Raji (cell line): ENCODE data around the gene POLL.

ENCODE experiments used
- POLR2A ChIP-seq: IDR thresholded peaks from 2 replicates; pipeline ENCODE4 v1.6.1; 2011; ENCODE audit warnings: low read depth, low read length, control low read depth; ENCODE audit not compliant: insufficient read depth

POLL gene

DNA sequence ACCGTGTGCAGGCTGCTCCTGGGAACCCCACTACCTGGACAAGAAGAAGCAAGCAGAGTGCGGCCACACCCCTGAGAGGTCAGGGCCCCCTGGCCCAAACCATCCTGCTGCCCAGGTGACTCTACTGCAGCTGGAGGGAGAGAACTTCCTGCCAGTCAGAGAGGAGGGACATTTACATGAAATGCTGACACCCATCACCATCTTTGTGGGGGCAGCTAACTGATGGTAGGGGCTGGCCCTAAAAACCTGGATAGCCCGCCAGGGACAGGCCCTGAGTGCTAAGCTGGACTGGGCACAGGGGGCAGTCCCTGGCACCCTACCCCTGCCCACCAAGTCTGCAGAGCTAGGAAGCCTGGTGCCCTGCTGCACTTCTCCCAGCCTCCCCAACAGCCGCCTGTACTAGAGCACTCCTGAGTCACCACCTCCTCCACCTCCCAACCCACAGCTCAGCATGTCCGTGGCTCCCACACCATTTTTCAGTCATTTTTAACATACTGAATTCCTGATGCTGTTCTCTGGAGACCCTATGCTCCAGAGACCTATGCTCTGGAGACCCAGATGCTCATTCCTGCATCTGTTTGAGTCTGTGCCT lies 27.6 kb upstream of the POLL start:
- no peak for TF ChIP-seq POLR2A

DNA sequence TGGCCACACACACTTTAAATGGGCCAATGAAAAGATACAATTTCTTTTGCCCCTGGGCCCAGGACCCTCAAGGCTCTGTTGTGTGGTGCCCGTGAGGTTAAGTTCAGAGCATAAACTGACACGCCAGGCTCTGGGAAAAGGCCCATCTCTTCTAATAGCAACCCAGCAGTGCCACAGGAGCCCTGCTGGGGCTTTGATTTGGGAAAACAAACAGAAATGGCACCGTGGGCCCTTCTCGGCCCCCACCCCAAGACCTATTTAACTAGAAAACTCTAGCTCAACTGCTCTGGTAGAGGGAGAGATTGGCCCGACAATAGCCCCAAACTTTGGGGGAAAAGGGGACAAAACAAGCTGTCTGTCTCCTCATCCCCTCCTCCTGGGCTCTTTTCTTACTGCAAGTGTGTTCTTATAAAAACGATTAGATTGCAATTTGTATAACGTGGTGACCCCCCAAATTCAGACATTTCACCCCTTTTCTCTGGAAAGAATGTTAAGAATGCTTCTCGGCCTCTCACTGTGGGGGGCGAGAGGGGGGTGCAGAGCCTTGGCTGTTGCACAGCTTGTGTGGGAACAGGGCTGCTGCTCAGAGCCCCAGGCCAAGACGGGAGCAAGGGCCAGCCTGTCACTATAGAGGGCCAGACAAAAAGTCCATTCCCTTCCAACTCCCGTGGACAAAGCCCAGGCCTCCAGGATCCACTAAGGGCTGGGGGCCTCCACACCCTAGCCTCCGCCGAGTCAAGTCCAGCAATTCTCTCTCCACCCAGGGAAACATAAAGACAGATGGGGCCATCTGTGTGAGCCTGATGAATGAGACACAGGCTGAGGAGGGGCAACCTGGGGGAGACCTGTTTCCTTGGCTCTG lies 26.8 kb upstream of the POLL start:
- no peak for TF ChIP-seq POLR2A

DNA sequence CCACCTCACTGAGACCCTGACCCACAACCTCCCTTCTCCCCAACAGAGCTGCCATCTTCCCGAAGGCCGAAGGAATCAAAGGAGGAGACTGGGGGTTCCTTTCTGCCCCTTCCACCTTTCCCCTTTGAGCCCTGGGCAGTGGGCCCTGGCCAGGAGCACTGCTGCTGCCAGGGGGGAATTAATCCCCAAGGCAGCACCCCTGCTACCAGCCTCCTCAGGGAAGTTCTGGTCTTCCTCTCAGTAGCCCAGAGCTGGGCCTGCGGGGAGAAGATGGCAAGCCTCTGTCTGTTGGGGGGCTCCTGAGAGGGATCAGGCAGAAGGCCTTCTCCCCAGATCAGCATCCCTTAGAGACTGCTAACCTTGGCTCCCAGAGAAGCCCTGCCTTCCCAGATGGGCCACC lies 25.6 kb upstream of the POLL start:
- TF ChIP-seq POLR2A = no peak

DNA sequence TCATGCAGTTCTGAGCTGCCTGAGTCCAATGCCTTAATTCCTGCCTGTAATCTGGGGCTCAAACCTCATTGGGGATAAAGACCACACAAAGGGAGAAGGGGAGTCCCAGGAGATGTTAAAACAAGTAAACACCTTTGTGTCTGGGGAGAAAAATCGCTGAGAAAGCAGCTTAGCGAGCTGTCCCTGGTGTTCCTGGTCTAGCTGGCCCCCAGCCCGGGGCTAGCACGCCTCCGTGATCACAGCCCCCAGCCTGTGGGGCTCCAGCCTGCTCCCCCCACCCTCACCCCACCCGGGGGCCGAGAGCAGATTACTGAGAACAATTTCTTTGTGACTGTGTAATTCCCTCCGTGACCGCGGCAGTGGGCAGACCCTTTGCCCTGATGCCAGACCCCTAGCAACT lies 24.8 kb upstream of the POLL start:
- TF ChIP-seq POLR2A = no peak

DNA sequence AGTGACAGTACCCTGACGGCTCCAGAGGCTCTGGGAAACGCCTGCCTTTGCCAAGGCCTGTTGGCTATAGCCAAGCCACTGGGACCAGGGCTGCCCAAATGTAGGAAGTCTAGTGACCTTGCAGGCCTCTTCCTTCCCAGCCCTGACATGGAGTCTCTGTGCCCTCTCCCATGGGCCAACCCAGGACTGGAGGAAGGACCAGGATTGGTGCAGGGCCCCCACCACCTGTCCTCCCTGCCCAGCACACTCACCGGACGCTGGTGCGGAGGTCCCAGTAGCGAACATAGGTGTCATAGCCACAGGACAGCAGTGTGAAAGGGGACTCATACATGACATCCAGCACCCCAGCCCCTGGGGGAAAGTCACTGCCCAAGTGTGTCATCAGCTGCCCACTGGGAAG lies 24.0 kb upstream of the POLL start:
- TF ChIP-seq POLR2A = no peak

DNA sequence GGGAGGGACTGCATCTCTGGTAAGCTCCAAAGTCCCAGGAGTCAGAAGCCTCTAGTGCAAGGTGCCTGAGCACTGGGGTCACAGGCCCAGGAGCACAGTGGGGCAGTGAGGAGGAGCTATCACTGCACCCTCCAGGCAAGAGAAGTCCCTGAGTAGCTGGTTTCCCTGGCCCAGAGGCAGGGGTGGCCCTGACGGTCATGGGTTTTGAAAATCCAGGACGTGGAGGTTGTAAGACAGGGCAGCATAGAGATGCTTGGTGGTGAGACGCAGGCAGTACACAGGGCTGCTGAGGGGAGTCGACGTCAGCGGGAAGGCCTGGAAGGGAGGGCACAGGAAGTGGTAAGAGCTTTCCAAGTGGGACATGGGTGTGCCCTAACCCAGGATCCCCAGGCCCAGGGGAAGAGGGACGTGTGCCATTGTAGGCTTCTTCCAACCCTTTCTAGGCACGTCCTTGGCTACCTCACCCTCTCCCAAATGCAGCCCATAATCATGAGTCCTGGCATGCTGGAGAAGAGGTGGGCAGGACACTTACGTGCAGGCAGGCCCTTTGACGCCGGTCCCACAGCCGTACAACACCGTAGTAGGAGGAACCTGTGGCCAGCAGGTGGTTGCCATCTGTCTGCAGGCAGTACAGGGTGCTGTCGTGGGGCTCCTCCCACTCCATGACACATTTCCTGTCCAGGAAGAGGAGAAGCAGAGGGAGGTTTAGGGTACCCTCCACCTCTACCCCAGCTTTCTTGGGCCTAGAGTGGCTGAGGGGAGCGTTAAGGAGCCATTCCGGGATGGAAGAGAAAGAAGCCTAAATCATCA lies 23.2 kb upstream of the POLL start:
- no peak for TF ChIP-seq POLR2A

DNA sequence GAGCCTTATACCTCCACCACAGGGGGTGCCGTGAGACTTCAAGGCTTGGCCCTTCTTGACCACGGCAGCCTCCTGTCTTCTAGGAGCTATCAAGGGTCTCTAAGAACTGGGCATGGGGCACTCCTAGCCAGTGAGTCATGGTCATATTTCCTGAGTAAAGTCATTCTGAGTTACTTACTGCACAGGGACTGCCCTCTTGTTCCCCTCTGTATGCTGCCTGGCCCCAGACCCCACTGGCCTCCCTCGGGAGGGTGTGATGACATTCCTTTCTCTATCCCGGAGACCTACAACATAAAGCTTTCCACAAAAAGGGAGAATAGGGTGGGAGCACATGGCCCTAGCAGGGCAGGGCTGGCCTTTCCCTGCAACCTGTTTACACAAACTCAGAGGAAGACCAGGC lies 21.4 kb upstream of the POLL start:
- no peak for TF ChIP-seq POLR2A

DNA sequence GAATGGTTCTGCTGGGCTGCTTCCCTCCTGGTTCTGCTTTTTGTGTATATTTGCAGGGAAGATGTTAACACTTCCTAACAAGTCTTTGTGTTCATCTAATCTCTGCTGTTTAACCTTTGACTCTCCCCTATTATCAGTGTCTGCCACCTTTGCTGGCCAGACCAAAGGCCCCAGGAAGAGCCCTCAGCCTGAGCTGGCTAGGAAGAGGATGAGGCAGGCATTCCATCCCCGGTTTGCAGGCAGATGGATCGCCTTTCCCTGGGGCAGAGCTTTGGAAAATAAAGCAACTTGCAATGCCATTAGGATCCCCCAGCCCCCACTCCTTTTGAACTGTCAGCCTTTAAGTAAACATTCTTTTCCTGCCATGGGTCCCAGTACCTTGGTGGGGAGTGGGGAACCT lies 19.1 kb upstream of the POLL start:
- TF ChIP-seq POLR2A = no peak

DNA sequence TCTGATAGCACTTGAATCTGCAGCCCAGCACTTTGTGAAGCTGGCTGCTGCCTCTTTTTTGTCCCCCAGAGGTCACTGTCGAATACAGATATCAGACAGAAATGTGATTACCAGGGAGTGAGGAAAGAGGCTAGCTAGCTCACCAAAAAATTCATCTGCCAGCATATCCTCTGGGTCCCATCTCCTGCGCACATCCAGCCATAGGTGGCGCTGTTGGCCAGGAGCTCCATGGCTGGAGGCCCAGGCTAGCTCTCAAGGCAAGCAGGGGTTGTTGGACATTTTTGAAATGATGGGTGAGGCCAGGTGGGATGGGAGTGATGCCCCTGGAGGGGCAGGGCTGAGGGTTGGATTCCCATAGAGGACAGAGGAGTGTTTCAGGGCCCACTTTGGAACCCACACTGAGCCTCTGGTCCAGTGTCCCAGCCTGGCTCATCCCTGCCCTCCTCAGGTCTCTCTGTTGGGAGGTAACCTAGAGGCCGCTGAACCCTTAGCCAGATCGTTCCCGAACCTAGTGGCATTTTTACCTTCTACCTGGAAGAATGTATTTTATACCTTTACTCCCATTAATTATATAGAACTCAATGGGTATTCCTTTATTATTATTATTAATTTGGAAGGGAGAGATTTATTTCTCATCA lies 14.8 kb upstream of the POLL start:
- no peak for TF ChIP-seq POLR2A

DNA sequence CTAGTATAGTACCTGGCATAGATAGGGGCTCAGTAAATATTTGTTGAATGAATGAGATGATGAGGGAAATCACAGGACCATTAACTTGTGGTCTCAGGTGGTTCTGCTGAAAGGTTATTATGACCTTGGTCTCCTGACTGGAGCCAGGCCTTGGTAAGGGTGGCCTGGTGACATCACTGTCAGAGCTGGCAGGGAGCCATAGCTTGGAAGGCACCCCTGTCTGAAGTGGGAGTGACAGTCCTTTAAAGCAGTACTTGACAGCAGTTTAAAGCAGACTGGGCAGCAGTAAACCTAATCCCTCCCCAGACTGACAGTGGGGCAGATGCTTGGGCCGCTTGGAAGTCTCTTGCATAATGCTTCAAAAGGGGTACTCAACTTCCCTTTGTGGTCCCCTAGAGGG lies 13.5 kb upstream of the POLL start:
- TF ChIP-seq POLR2A = no peak

DNA sequence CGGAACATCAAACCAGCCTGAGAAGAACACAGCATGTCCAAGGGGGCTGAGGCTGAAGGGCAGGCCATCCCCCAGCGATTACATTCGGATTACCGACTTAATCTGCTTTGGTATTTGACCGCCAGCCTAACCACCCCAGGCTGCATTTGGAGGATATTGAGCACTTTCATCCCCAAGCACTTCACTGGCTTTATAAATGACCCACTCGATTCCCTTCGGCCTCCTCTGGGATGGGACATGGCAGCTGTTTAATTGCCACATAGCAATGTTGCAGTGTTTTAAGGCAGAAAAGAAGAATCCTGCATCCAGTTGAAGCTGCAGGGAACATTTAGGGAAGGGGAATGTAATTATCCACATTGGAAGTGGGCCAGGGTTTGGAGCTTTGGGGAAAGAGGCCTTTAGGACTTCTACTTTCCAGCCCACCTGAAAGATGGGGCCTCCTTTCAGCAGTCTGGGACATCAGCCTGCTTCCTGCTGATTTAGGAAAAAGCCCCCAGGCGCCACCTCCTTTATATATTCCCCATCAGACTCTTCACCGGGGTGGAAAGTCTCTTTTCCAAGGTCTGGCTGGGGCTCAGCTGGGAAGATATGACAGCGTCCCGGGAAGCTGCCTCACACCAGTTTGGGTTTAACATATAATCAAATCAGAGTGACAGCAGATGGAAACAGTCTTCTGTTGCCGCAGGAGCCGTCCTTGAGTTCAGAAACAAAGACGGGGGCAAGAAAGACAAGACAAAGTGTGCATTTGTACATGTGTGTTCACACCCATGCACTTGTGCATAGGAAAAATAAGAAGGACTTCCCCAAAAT lies 9.2 kb upstream of the POLL start:
- TF ChIP-seq POLR2A = no peak

DNA sequence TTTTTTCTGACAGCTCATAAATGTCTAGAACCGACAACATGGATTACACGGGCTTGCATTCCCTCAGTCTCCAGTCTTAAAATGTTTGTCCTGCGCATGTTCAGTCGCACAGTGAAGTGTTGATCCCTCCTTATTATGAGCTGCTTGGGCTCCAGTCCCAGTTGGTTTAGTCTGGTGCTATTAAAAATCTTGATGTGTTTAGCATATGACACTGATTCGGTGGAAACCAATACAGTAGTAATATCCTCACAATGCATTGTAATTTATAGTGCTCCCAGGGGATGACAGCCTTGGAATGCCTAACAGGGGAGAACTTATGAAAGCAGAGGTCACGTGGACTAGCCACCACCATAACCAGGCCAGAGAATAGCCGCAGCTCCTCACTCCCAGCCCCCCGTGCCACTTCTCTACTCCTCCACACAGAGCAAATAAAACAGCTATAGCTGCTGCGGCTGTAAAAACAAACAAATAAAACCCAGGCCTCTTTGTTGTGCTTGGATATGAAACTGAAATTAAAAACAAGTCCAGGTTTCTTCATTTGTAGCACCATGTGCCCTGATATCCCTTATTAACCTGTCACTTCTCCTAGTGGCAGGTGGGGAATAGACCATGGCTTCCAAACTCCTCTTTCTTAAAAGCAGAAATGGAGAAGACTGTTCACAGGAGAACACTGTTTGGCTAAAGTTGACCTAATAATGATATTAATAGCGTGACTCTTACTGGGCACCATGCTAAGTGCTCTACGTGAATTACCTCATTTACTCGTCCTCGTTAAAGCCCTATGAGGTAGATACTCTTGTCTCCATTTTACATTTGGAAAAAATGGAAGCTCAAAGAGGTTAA lies 7.8 kb upstream of the POLL start:
- no peak for TF ChIP-seq POLR2A

DNA sequence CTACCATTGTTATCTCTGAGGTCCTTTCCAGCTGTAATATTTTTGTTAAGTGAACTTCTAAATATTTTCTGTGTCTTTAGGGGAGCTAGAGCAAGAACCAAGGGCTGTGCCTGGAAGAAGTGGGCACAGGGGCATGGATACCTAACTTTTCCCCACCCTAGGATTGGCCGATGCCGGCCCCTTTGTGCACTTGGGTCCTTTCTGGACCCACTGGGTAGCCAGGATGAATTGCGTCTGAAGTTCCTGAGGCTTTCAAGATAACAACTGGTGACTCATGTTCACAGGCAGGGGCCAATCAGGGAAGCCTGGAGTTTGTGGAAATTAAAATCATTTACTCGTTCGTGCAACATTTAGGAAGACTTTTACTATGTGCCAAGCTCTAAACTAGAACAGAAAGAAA lies 822 bp upstream of the POLL start:
- no peak for TF ChIP-seq POLR2A

DNA sequence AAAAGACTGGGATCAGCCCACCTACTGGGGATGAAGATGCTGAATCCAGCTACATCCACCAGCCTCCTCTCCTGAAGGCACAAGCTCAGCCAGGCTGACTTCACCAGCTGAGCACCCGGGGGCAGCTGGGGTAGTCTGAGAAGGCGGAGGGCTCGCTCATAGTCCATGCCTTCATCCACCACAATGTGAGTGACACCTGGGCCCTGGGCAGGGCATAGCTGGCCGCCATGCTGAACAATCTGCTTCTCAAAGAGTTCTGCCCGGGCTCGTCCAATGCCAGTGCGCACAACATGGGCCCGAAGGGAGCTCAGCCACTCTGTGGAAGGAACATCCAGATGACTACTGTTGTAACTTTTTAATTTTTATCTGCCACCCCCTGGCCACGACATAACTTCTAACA lies 2.2 kb downstream of the POLL start:
- TF ChIP-seq POLR2A = no peak
